H1 (cell line): ENCODE data around the gene EFCAB6. TPM values are rescaled to one million over a fixed set of nuclear protein-coding genes. Genes with fewer than 3 reads are reported as not detected.

Experiments
- ATF2 ChIP-seq: IDR thresholded peaks from 2 replicates; pipeline ENCODE4 v1.6.1; 2012; ENCODE audit warnings: low read length, inconsistent platforms
- CBX8 ChIP-seq: fragments of 300-800, 300-1000 bp; sonication (generic); IDR thresholded peaks from 2 replicates; pipeline ENCODE4 v1.7.1; 2016; ENCODE audit warnings: low read depth, low read length, borderline replicate concordance
- FOSL1 ChIP-seq: IDR thresholded peaks from 2 replicates; pipeline ENCODE4 v1.6.1; 2011; ENCODE audit warnings: mild to moderate bottlenecking, low read depth, low read length, moderate library complexity; ENCODE audit not compliant: insufficient read depth
- polyA plus RNA-seq, 7 experiments: library from polyadenylated mRNA; depleted of rRNA in 3 of 7; stranded (reverse) in 5 of 7; unstranded in 2 of 7; fragments of >200 nt in 5 of 7; fragments of 200-250 nt in 2 of 7; gene quantifications; 1 replicate in 5 of 7; 2 replicates in 1 of 7; 4 replicates in 1 of 7; pipeline versions ENCODE4 v1.2.1 to v1.2.3, GENCODE V29; 2011 to 2013; ENCODE audit warnings: missing spikeins in 2 of 7, mixed read lengths in 2 of 7
- total RNA-seq: library from RNA; stranded (reverse); fragmentation: NEBNext Ultra II Directional; extraction: Animal tissue kit (Norgen Biotek cat#: 25700); gene quantifications from 2 replicates; pipeline ENCODE4 v1.2.1, GENCODE V29; 2021
- TF ChIP-seq, protein P1 (sequence below): fragments of 300-600 bp; sonication (generic); IDR thresholded peaks from 2 replicates; pipeline ENCODE4 v1.7.1; 2012; ENCODE audit warnings: low read length, moderate library complexity, mild to moderate bottlenecking, inconsistent platforms; ENCODE audit not compliant: insufficient replicate concordance
- TF ChIP-seq, protein P2 (sequence below), 3 experiments: IDR thresholded peaks; 1 replicate in 2 of 3; 2 replicates in 1 of 3; pipeline versions ENCODE4 v1.5.1 to v1.6.1; 2011; ENCODE audit warnings: low read length in 3 of 3, mild to moderate bottlenecking in 3 of 3, inconsistent platforms in 2 of 3, low read depth in 1 of 3, moderate library complexity in 1 of 3; ENCODE audit not compliant: insufficient read depth in 1 of 3; ENCODE audit errors: control extremely low read depth in 1 of 3

The EFCAB6 gene
- total and polyA plus RNA-seq, 2 of the 8 experiments (the other 6 are each of a cell fraction or from before 2014, with no cell fraction given): 0.32 to 1.7 TPM

- TF ChIP-seq, protein P1, sequence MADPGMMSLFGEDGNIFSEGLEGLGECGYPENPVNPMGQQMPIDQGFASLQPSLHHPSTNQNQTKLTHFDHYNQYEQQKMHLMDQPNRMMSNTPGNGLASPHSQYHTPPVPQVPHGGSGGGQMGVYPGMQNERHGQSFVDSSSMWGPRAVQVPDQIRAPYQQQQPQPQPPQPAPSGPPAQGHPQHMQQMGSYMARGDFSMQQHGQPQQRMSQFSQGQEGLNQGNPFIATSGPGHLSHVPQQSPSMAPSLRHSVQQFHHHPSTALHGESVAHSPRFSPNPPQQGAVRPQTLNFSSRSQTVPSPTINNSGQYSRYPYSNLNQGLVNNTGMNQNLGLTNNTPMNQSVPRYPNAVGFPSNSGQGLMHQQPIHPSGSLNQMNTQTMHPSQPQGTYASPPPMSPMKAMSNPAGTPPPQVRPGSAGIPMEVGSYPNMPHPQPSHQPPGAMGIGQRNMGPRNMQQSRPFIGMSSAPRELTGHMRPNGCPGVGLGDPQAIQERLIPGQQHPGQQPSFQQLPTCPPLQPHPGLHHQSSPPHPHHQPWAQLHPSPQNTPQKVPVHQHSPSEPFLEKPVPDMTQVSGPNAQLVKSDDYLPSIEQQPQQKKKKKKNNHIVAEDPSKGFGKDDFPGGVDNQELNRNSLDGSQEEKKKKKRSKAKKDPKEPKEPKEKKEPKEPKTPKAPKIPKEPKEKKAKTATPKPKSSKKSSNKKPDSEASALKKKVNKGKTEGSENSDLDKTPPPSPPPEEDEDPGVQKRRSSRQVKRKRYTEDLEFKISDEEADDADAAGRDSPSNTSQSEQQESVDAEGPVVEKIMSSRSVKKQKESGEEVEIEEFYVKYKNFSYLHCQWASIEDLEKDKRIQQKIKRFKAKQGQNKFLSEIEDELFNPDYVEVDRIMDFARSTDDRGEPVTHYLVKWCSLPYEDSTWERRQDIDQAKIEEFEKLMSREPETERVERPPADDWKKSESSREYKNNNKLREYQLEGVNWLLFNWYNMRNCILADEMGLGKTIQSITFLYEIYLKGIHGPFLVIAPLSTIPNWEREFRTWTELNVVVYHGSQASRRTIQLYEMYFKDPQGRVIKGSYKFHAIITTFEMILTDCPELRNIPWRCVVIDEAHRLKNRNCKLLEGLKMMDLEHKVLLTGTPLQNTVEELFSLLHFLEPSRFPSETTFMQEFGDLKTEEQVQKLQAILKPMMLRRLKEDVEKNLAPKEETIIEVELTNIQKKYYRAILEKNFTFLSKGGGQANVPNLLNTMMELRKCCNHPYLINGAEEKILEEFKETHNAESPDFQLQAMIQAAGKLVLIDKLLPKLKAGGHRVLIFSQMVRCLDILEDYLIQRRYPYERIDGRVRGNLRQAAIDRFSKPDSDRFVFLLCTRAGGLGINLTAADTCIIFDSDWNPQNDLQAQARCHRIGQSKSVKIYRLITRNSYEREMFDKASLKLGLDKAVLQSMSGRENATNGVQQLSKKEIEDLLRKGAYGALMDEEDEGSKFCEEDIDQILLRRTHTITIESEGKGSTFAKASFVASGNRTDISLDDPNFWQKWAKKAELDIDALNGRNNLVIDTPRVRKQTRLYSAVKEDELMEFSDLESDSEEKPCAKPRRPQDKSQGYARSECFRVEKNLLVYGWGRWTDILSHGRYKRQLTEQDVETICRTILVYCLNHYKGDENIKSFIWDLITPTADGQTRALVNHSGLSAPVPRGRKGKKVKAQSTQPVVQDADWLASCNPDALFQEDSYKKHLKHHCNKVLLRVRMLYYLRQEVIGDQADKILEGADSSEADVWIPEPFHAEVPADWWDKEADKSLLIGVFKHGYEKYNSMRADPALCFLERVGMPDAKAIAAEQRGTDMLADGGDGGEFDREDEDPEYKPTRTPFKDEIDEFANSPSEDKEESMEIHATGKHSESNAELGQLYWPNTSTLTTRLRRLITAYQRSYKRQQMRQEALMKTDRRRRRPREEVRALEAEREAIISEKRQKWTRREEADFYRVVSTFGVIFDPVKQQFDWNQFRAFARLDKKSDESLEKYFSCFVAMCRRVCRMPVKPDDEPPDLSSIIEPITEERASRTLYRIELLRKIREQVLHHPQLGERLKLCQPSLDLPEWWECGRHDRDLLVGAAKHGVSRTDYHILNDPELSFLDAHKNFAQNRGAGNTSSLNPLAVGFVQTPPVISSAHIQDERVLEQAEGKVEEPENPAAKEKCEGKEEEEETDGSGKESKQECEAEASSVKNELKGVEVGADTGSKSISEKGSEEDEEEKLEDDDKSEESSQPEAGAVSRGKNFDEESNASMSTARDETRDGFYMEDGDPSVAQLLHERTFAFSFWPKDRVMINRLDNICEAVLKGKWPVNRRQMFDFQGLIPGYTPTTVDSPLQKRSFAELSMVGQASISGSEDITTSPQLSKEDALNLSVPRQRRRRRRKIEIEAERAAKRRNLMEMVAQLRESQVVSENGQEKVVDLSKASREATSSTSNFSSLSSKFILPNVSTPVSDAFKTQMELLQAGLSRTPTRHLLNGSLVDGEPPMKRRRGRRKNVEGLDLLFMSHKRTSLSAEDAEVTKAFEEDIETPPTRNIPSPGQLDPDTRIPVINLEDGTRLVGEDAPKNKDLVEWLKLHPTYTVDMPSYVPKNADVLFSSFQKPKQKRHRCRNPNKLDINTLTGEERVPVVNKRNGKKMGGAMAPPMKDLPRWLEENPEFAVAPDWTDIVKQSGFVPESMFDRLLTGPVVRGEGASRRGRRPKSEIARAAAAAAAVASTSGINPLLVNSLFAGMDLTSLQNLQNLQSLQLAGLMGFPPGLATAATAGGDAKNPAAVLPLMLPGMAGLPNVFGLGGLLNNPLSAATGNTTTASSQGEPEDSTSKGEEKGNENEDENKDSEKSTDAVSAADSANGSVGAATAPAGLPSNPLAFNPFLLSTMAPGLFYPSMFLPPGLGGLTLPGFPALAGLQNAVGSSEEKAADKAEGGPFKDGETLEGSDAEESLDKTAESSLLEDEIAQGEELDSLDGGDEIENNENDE: no peak
- TF ChIP-seq ATF2 (no peak), FOSL1 (no peak), CBX8 (no peak)
- TF ChIP-seq, protein P2, sequence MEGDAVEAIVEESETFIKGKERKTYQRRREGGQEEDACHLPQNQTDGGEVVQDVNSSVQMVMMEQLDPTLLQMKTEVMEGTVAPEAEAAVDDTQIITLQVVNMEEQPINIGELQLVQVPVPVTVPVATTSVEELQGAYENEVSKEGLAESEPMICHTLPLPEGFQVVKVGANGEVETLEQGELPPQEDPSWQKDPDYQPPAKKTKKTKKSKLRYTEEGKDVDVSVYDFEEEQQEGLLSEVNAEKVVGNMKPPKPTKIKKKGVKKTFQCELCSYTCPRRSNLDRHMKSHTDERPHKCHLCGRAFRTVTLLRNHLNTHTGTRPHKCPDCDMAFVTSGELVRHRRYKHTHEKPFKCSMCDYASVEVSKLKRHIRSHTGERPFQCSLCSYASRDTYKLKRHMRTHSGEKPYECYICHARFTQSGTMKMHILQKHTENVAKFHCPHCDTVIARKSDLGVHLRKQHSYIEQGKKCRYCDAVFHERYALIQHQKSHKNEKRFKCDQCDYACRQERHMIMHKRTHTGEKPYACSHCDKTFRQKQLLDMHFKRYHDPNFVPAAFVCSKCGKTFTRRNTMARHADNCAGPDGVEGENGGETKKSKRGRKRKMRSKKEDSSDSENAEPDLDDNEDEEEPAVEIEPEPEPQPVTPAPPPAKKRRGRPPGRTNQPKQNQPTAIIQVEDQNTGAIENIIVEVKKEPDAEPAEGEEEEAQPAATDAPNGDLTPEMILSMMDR (IDR thresholded peaks at IDR 0.05; ENCODE audit: control extremely low read depth in 1 of 3, insufficient read depth in 1 of 3, low read depth in 1 of 3, low read length in 3 of 3): no peak
These were observed 57.1 kb downstream of the EFCAB6 start (continued) for GRCh38 chr22:43755011-43755410.
